SU-DHL-6 (cell line): ENCODE measurements around the gene TDRKH.
"Not testable (repeated sequence)": the region's sequence is repeated elsewhere in the genome, so short reads cannot be mapped to it uniquely, and the experiment has no call there.

Source experiments
- H2AFZ ChIP-seq: fragments of 200-600 bp; sonication (generic); 2 replicates; pipeline ENCODE4 v1.6.1; 2014; ENCODE audit warnings: low read depth, mild to moderate bottlenecking, moderate library complexity, mixed read lengths, antibody characterized with exemption, low read length; ENCODE audit not compliant: severe bottlenecking
- H3F3A ChIP-seq: fragments of 200-600 bp; shearing (Covaris generic); 2 replicates; pipeline ENCODE4 v1.6.0; 2016; ENCODE audit warnings: antibody characterized with exemption, mild to moderate bottlenecking; ENCODE audit not compliant: insufficient read depth
- H3K27ac ChIP-seq: fragments of 200-600 bp; sonication (generic); 2 replicates; pipeline ENCODE4 v1.5.1; 2016; ENCODE audit warnings: low read depth, mild to moderate bottlenecking, low read length, moderate library complexity, mixed read lengths
- H3K27me3 ChIP-seq: fragments of 200-600 bp; sonication (generic), shearing (Covaris generic); 2 replicates; pipeline ENCODE4 v1.6.0; 2014; ENCODE audit warnings: mild to moderate bottlenecking, low read length
- H3K36me3 ChIP-seq: fragments of 200-600 bp; sonication (generic); 2 replicates; pipeline ENCODE4 v1.6.1; 2014; ENCODE audit warnings: mild to moderate bottlenecking, low read length, mixed read lengths
- H3K4me2 ChIP-seq: fragments of 300-600, 200-600 bp; shearing (Covaris generic), sonication (generic); 2 replicates; pipeline ENCODE4 v1.6.0; 2014; ENCODE audit warnings: low read length, low read depth, mild to moderate bottlenecking; ENCODE audit not compliant: poor library complexity, severe bottlenecking
- H3K4me3 ChIP-seq: fragments of 200-600 bp; sonication (generic); 2 replicates; pipeline ENCODE4 v1.5.1; 2014; ENCODE audit warnings: antibody characterized with exemption, low read length, mild to moderate bottlenecking, mixed read lengths; ENCODE audit not compliant: insufficient read depth, poor library complexity, severe bottlenecking
- H3K79me2 ChIP-seq: fragments of 200-600 bp; sonication (generic); 2 replicates; pipeline ENCODE4 v1.6.1; 2014; ENCODE audit warnings: mild to moderate bottlenecking, low read length, moderate library complexity; ENCODE audit not compliant: insufficient read depth
- H3K9ac ChIP-seq: fragments of 200-600 bp; sonication (generic); 2 replicates; pipeline ENCODE4 v1.7.0; 2014; ENCODE audit warnings: mild to moderate bottlenecking, low read length
- H3K9me2 ChIP-seq: fragments of 200-600 bp; sonication (generic); replicated peaks from 2 replicates; pipeline ENCODE4 v1.6.1; 2014; ENCODE audit warnings: low read length; ENCODE audit not compliant: insufficient read depth
- H3K9me3 ChIP-seq: fragments of 200-600 bp; sonication (generic); 2 replicates; pipeline ENCODE4 v1.6.1; 2014; ENCODE audit warnings: low read length, mixed read lengths; ENCODE audit not compliant: insufficient read depth
- H4K20me1 ChIP-seq: fragments of 200-600 bp; sonication (generic); 2 replicates; pipeline ENCODE4 v1.6.1; 2014; ENCODE audit warnings: low read depth, mild to moderate bottlenecking, antibody characterized with exemption, low read length, moderate library complexity, mixed read lengths
- CTCF ChIP-seq: fragments of 200-600 bp; sonication (generic); IDR thresholded peaks from one replicate; pipeline ENCODE4 v1.5.1; 2017; ENCODE audit warnings: antibody characterized with exemption, mild to moderate bottlenecking, low read length, moderate library complexity; ENCODE audit not compliant: insufficient read depth, poor library complexity, severe bottlenecking
- EZH2phosphoT487 ChIP-seq: fragments of 200-600 bp; sonication (generic), shearing (Covaris generic); conservative IDR thresholded peaks from 2 replicates; pipeline ENCODE4 v1.6.1; 2018; ENCODE audit warnings: mild to moderate bottlenecking, antibody characterized with exemption, low read length, moderate library complexity, mixed read lengths

TDRKH gene

DNA sequence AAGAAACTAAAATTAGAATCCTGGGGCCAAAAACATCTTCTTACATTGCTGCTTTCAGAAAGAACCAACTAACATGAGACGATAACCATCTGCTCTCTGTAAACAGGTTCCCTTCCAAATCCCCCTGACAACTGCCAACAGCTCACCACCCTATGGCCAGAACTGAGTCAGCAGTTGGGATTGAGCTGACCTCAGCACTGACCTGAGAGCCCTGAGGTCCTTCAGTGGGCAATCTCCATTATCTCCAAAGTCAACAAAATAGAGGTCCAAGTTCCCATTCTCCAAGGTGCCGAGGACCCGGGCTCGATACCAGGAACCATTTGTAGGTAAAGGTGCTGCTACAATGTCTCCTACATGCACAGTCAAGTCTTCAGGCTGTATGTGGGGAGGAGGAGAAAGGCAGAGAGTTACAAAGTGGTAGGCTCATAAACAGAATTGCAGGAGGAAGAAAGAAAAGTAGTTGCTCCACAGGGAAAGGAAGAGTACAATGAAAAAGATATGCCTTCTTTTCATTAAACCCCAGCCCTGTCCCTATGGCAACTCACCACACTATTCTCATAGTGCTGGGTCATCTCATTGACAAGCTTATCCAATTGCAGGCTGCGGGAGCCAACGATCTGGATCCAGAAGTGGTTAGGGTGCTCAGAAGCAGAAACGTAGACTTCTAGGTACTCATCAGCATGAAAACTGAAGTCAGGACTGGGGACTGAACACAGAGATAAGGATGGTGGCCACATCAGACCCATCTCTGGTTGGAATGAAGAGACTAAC lies 14.2 kb downstream of the TDRKH start:
- no peak for TF ChIP-seq EZH2phosphoT487
- TF ChIP-seq CTCF, result no peak
- no peak overlapping the region for H3K27ac ChIP-seq
- no peaks in the 10 kb centered on the region for H4K20me1 ChIP-seq
- H3F3A ChIP-seq, result no peaks in the 10 kb centered on the region
- H3K4me3 ChIP-seq, result no peak overlapping the region
- no peaks in the 10 kb centered on the region for H3K27me3 ChIP-seq
- H3K9me3 ChIP-seq, result no peaks in the 10 kb centered on the region
- no peak overlapping the region for H3K9ac ChIP-seq
- no peaks in the 10 kb centered on the region for H3K79me2 ChIP-seq
- H3K9me2 ChIP-seq, result no peaks in the 10 kb centered on the region
- no peaks in the 10 kb centered on the region for H3K36me3 ChIP-seq
- H2AFZ ChIP-seq, result no peak overlapping the region
- H3K4me2 ChIP-seq, result no peak overlapping the region

GRCh38 chr1:151774256-151774922 lies 15.9 kb downstream of the TDRKH start:
- Histone ChIP-seq H2AFZ (no peak overlapping the region), H3K9me3 (no peaks in the 10 kb centered on the region), H3K79me2 (no peaks in the 10 kb centered on the region), H3F3A (no peaks in the 10 kb centered on the region), H3K4me3 (no peak overlapping the region), H3K4me2 (no peak overlapping the region), H3K27ac (no peak overlapping the region), H3K36me3 (no peaks in the 10 kb centered on the region), H3K9ac (no peak overlapping the region), H3K9me2 (no peaks in the 10 kb centered on the region), H3K27me3 (no peaks in the 10 kb centered on the region), H4K20me1 (no peaks in the 10 kb centered on the region)
- no peak for TF ChIP-seq CTCF
- TF ChIP-seq EZH2phosphoT487, result no peak

- Histone ChIP-seq H3K9ac (no peak overlapping the region), H2AFZ (no peak overlapping the region), H3K36me3 (no peaks in the 10 kb centered on the region), H3K9me3 (no peaks in the 10 kb centered on the region), H3F3A (no peaks in the 10 kb centered on the region), H3K27ac (no peak overlapping the region), H3K4me3 (no peak overlapping the region), H3K4me2 (no peak overlapping the region), H3K27me3 (no peaks in the 10 kb centered on the region), H3K9me2 (no peaks in the 10 kb centered on the region), H3K79me2 (no peaks in the 10 kb centered on the region), H4K20me1 (no peaks in the 10 kb centered on the region)
- TF ChIP-seq CTCF (no peak), EZH2phosphoT487 (no peak)
Observed at GRCh38 chr1:151773702-151774101, 16.6 kb downstream of the TDRKH start.

GRCh38 chr1:151769270-151769669 lies 21.0 kb downstream of the TDRKH start:
- H3K4me2 ChIP-seq, H2AFZ ChIP-seq, H4K20me1 ChIP-seq, H3K36me3 ChIP-seq, H3K9me3 ChIP-seq, H3F3A ChIP-seq, H3K4me3 ChIP-seq, H3K27me3 ChIP-seq, H3K9ac ChIP-seq, H3K79me2 ChIP-seq, H3K9me2 ChIP-seq, H3K27ac ChIP-seq: not testable (repeated sequence)

DNA sequence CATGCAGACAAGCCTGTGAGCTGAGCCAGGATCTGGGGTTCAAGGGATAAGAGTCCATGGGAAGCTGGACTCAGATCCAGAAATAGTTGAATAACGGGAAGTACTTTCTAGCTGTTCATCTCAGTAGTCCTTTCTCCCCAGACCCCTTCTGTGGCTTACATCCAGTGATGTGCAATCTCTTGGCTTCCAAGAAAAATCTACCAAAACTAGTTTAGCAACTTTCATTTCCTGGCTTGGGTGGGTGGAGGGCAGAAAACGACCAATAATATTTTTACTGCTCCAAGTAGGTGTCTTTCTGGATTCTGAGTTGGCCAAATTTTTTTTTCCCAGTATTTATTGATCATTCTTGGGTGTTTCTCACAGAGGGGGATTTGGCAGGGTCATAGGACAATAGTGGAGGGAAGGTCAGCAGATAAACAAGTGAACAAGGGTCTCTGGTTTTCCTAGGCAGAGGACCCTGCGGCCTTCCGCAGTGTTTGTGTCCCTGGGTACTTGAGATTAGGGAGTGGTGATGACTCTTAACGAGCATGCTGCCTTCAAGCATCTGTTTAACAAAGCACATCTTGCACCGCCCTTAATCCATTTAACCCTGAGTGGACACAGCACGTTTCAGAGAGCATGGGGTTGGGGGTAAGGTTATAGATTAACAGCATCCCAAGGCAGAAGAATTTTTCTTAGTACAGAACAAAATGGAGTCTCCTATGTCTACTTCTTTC lies 21.8 kb downstream of the TDRKH start:
- H3K27me3 ChIP-seq, H3K79me2 ChIP-seq, H3K9ac ChIP-seq, H3K9me3 ChIP-seq, H3K4me2 ChIP-seq, H3K9me2 ChIP-seq, H3K27ac ChIP-seq, H3K4me3 ChIP-seq, H3F3A ChIP-seq, H4K20me1 ChIP-seq, H3K36me3 ChIP-seq, H2AFZ ChIP-seq: not testable (repeated sequence)
